Osteocyte (in vitro differentiated cells): Measurements from ENCODE around the gene TUB. TPM values are rescaled to one million over a fixed set of nuclear protein-coding genes. Genes with fewer than 3 reads are reported as not detected.

Experiments used
- DNase-seq: peaks from one replicate; pipeline ENCODE4 v3.0.0; 2021; ENCODE audit warnings: mixed read lengths; ENCODE audit not compliant: unreplicated experiment; ENCODE audit errors: extremely low spot score
- H3K27ac Mint-ChIP-seq: one replicate; pipeline ENCODE4 v1.8.0; 2021; ENCODE audit warnings: mild to moderate bottlenecking, mixed read lengths; ENCODE audit not compliant: unreplicated experiment
- H3K27me3 Mint-ChIP-seq: one replicate; pipeline ENCODE4 v1.8.0; 2021; ENCODE audit warnings: mixed read lengths; ENCODE audit not compliant: unreplicated experiment
- H3K36me3 Mint-ChIP-seq: one replicate; pipeline ENCODE4 v1.8.0; 2021; ENCODE audit warnings: mixed read lengths; ENCODE audit not compliant: unreplicated experiment
- H3K4me1 Mint-ChIP-seq: one replicate; pipeline ENCODE4 v1.8.0; 2021; ENCODE audit warnings: mixed read lengths; ENCODE audit not compliant: unreplicated experiment
- H3K4me3 Mint-ChIP-seq: one replicate; pipeline ENCODE4 v1.8.0; 2021; ENCODE audit warnings: mild to moderate bottlenecking, moderate library complexity, mixed read lengths; ENCODE audit not compliant: unreplicated experiment
- H3K9me3 Mint-ChIP-seq: one replicate; pipeline ENCODE4 v1.8.0; 2021; ENCODE audit warnings: mixed read lengths; ENCODE audit not compliant: unreplicated experiment
- total RNA-seq: library from RNA; stranded (reverse); gene quantifications from 2 replicates; pipeline ENCODE4 v1.2.1, GENCODE V29; 2021
- TF ChIP-seq, protein P1 (sequence below): fragments of 200-600 bp; sonication (generic); IDR thresholded peaks from 2 replicates; pipeline ENCODE4 v1.5.0; 2021; ENCODE audit warnings: antibody characterized with exemption, mild to moderate bottlenecking, moderate library complexity

Gene TUB
- total RNA-seq, 1 donor from 2014 or later: 8.7 TPM

DNA sequence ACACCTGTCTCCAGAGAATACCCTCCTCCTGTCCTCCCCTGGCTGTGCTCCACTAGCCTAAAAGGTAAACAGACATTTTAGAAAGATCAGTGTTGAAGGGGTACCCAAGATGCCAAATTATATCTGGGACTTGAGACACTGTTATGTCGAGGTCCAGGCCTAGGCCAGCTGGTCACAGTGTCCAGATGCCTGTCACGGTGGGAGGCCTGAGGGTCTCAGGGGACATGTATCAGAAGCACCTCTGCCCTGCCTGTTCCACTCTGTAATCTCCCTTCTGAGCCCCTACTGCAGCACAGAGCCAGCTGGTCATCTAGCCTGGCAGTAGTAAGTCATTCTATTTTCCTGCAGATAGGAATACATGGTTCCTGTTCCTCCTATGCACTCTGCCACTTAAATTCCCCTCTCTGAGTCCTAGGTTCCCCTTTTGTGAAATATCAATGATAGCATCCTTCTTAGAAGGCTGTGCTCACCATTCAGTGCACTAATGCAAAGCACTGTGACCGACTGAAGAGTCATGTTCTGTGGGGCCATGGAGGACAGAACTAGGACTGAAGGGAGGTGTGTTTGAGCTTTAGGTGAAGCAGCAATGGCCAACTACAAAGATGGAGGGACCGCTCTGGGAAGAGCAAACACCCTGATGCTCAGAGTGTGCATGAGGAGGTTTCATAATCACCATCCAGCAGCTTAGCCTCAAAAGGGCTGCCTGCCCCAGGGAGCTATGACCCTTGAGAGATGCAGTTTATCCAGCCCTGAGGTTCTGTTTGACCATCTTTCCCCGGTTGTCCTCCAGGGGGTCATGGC lies 44.8 kb upstream of the TUB start:
- Mint-ChIP-seq H3K36me3 (no peaks in the 10 kb centered on the region), H3K4me1 (peaks cover 11% of the 10 kb centered on the region), H3K4me3 (no peak overlapping the region), H3K27ac (no peak overlapping the region), H3K27me3 (peaks cover 25% of the 10 kb centered on the region), H3K9me3 (no peaks in the 10 kb centered on the region)
- peak; percentile 51 for DNase-seq
- TF ChIP-seq, protein P1, sequence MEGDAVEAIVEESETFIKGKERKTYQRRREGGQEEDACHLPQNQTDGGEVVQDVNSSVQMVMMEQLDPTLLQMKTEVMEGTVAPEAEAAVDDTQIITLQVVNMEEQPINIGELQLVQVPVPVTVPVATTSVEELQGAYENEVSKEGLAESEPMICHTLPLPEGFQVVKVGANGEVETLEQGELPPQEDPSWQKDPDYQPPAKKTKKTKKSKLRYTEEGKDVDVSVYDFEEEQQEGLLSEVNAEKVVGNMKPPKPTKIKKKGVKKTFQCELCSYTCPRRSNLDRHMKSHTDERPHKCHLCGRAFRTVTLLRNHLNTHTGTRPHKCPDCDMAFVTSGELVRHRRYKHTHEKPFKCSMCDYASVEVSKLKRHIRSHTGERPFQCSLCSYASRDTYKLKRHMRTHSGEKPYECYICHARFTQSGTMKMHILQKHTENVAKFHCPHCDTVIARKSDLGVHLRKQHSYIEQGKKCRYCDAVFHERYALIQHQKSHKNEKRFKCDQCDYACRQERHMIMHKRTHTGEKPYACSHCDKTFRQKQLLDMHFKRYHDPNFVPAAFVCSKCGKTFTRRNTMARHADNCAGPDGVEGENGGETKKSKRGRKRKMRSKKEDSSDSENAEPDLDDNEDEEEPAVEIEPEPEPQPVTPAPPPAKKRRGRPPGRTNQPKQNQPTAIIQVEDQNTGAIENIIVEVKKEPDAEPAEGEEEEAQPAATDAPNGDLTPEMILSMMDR: no peak

DNA sequence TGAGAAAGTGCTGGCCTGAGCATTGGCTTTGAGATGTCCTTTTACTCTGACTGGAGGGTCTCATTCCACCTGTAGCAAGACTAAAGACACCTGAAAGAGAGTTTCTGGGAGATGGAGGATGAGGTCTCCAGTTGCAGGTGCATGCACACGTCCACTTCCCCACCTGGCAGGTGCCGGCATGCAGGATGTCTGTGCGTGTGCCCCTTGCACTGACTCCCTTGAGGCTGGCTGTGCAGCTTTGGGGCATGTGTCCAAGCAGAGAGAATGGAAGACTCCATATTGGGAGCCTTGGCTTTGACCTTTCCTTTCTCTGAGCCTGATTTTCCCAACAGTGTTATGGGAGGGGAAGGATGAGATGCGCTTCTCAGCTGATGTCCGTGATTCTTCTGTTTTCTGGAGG lies 44.0 kb upstream of the TUB start:
- DNase-seq: peak; percentile 75
- TF ChIP-seq, protein P1: no peak
- Mint-ChIP-seq H3K27me3 (peaks cover 26% of the 10 kb centered on the region), H3K27ac (no peak overlapping the region), H3K4me3 (no peak overlapping the region), H3K9me3 (no peaks in the 10 kb centered on the region), H3K4me1 (peaks cover 11% of the 10 kb centered on the region), H3K36me3 (no peaks in the 10 kb centered on the region)

DNA sequence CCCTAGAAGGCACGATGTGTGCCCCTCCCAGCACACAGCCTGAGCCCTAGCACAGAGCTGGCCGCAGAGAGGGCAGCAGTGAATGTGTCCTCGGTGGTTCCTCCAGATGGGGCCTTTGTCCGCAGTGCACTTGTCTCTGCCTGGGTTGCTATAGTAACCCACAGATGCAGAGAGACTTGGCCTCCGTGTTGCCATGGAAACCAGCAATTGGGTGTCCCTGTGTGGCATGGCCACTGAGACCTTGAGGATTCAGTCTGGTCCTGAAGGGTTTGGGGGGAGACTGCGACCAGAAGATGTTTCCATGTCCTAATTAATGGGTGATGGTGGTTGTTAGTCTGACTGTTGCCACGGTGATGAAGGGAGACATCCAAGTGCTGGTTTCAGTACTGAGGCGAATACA lies 42.6 kb upstream of the TUB start:
- Mint-ChIP-seq H3K4me3 (no peak overlapping the region), H3K36me3 (no peaks in the 10 kb centered on the region), H3K27ac (no peak overlapping the region), H3K27me3 (peaks cover 31% of the 10 kb centered on the region), H3K9me3 (no peaks in the 10 kb centered on the region), H3K4me1 (peaks cover 7% of the 10 kb centered on the region)
- no peak for DNase-seq
- TF ChIP-seq, protein P1: no peak

DNA sequence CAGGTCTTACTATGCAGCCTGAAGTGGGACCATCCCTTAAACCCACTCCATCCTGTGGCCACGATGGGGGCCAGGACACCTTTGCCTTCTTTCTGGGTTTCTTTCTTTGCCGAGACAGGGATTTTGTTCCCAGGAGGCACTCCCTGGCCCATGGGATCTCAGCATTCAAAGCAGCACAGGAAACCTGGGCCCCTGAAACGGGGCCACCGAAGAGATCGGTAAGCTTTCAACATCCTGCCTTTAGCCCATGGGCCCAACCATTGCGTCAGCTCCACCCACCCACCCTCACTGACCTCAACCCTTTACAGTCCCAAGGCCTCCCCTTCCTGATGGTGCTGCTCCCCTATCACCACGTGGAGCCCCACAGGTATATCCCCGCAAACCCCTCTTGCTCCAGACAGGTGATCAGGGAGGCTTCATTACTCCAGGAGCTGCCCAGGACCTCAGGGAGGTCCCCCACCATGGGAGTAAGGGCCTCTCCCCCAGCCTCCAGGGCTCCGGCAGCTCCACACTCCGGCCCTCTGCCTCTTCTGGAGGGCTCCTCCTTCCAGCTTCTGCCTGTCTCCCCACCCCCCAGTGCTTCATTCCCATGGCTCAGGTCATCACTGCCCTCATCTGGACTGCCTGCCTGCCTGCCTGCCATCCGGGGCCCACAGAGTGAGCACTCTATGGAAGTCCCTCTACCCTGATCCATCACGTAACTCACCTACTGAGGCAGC lies 42.0 kb upstream of the TUB start:
- H3K4me1 Mint-ChIP-seq: peaks cover 5% of the 10 kb centered on the region
- H3K4me3 Mint-ChIP-seq: no peak overlapping the region
- no peaks in the 10 kb centered on the region for H3K36me3 Mint-ChIP-seq
- no peak overlapping the region for H3K27ac Mint-ChIP-seq
- peak; percentile 73 for DNase-seq
- H3K9me3 Mint-ChIP-seq: no peaks in the 10 kb centered on the region
- H3K27me3 Mint-ChIP-seq: peaks cover 36% of the 10 kb centered on the region
- TF ChIP-seq, protein P1: no peak
